HG03159 (cell line): ENCODE data around the gene METTL18.
A peak's percentile ranks its signal among the peaks of the same experiment; 100 is the strongest.
"Not testable (repeated sequence)": the region's sequence is repeated elsewhere in the genome, so short reads cannot be mapped to it uniquely, and the experiment has no call there.

Experiments used
- ATAC-seq: cut with Tn5 transposase; IDR thresholded peaks from one replicate; pipeline ENCODE4 v1.9.1; 2021; ENCODE audit warnings: mild to moderate bottlenecking, moderate library complexity; ENCODE audit not compliant: unreplicated experiment

Gene METTL18

DNA sequence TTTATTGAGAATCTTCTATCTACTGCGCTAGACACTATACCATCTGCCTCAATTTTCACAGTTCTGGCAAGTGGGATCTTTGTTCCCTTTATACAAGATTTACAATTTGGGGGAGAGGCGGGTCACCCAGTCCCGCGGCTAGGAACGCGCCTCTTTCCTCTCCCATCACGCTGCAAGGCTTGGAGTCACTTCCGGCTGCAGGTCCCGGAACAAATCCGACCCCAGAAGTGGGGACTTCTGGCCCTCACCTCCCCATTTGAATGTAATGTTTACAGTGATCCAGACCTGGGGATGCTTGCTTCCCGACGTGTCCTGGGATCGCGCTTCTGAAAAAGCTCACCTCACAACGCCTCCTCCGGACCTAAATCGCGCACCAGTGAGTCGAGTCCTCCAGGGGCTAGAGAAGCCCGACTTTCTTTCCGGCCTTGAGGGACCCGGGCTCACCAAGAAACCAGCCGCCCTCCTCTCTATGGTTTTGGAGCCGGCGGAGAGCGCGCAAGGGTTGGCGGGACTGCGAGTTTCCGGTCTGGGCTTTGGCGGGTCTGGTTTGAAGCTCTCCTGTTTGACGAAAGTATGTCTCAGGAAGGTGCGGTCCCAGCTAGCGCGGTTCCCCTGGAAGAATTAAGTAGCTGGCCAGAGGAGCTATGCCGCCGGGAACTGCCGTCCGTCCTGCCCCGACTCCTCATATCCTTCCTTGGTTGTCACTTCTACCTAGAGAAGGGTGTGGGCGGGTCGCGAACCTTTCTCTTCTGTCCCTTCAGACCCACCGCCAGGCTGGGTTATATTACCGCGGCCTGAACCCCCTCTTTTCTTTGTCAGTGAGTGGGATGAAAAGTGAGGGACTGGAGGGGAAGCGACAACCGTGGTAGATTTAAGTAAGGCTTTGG, at the start of gene METTL18:
Gene METTL18, minus strand, starts transcription at position 378 of the 887 bp plus-strand sequence. CDS start 1,212 bp downstream, outside the sequence.
- ATAC-seq = peak; percentile 94

DNA sequence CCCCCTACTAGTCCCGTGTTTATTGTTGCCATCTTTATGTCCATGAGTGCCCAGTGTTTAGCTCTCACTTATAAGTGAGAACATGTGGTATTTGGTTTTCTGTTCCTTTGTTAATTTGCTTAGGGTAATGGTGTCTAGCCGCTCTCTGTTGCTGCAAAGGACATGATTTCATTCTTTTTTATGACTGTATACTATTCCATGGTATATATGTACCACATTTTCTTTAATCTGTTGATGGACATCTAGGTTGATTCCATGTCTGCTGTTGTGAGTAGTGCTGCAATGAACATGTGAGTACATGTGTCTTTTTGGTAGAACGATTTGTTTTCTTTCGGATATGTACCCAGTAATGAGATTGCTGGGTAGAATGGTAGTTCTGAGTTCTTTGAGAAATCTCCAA, 44.2 kb upstream of the METTL18 start:
- ATAC-seq = no peak

DNA sequence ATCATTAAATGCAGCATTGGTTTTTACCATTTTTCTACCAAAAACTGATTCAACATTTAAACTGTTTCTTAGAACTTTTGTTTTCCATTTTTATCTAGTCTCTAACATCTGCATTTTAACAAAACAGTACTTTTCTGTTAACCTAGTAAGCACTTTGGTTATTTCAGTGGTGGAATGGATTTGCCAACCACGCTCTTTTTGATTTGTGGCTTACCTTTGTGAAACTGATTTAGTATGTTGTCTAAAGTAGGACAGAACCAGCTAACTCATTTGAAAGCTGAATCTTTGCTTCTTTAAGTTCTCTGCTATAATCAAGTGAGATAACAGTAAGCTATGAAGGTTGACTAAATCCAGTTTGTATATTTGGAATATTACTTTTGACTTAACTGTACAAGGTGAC, 41.5 kb upstream of the METTL18 start:
- no peak for ATAC-seq

DNA sequence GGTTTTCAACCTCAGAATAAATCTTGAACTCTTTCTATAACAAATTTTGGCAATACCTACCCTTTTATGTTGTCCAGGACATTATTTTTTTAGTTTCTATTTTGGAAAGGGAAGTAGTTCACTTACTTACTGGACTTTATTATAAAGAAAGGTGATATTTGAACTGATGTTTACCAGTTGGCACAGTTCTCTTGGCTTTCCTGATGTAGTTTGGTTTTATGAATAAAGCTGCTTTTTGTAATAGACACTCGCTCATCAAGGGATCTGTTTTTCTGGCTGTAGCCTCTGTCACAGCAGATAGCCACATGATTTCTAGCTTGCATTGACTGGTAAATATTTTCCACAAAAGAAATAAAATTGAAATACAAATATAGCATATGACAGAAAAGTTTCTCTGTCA, 40.9 kb upstream of the METTL18 start:
- ATAC-seq = no peak

DNA sequence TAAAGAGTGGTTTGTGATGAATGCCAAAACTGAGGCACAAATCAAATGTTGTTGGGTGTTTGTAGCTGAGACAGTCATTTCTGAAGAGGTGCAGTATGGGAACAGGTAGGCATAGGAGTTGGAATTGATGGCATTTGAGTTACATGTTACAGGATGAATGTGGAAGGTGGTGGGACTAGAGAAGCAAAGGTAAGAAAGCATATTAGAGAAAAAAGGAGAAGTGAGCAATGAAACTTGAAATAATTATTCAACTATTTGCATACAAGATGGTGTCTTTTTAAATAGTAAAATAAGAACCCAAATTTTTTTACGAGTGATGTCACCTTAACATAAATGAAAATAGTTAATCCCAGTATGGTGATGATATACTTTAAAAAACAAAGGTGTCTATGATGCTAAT, 40.2 kb upstream of the METTL18 start:
- no peak for ATAC-seq

DNA sequence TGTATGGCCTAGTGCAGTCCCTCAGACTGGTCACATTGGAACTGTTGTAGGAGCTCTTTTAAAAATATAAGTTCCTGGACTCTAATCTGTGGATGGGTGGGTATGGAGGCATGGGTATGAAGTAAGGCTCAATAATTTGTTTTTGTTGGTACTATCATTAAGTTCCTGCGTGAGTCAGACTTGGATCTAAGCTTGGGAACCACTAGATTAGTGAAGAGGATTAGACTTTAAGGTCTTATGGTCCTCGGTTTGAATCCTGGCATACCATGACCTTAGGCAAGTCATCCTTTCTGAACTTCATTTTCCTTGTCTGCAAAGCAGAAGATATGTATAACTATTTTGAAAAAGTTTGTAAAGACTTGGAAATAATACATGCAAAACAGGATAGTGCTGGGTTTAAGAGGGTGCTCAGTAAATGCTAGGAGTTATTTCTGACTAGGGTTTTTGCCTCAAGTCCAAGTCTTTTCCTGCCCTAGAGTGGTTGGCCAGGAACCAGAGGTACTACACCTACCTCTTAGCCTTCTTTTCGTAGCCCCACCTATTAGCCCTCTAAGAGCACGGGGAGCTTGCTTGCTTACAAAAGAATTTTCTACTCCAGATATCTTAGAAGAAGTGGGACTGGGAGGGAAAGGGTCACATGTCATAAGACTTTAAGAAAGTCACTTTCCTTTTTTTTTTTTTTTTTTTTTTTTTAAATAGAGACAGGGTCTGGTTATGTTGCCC, 38.6 kb upstream of the METTL18 start:
- ATAC-seq = no peak

DNA sequence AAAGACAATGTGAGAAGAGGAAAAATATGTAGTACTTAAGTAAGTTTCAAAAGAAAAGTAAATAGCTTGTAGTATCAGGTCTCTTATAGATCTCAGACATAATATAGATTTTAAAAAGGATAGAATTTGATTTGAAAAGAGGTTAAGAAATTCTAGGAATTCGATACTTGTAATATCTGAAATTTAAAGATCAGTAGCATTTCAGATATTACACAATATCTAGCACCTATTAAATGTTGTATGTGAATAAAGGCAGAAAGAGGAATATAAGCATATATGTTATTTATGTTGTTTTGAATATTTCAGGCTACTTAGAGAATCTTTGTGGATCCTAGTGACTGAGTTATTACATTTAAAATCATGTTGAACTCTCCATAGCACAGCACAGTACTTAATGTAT, 35.0 kb upstream of the METTL18 start:
- ATAC-seq = no peak

DNA sequence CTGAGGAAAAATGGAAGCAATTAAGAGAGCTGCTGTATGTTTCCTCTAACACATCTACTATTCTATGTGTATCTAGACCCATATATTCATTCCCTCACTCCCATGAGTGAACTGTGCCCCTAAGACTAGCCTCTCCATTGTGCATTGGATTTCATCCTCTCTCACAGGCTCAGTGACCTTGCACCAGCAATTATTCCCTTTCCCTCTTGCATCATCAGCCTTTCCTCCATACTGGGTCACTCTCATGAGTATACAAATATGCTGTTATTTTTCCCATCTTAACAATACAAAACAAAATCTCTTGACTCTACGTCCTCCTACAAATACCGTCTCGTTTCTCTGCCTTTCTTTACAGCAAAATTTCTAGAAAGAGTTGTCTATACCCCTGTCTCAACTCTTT, 29.4 kb upstream of the METTL18 start:
- ATAC-seq = no peak

DNA sequence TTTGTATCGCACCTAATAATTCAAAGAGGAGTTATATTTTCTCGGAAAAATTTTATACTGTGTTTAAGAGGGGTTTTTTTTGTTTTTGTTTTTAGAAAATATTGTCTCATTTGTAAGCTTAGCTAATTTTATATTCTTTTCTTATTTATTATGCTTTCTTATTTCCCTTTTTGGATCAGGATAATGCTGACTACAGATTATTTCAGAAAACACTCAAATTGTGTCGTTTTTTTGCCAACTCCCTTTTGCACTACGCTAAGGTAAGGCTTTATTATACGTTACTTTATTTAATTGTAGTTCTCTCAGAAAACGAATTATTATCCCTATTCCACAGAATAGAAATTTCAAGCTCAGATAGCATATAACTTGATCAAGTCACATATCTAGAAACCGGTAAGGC, 26.8 kb upstream of the METTL18 start:
- no peak for ATAC-seq

DNA sequence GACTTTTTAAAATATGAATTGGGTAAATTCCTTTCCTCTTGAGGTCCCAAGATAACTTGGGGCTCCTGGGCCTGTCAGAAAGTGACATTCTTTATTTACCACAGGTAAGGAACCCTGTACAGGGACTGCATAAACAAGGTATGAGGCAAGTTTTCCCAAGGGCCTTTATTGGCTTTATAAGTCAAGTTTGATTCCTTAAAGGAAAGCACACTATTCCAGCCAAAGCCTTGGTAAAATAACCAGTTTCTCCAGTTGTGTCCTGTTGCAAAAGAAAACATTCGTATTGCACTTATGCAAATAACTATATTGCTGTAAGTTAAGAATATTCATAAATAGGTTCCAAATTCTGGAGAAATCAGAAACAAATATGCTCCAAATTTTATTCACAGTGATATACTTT, 21.9 kb upstream of the METTL18 start:
- ATAC-seq = no peak

DNA sequence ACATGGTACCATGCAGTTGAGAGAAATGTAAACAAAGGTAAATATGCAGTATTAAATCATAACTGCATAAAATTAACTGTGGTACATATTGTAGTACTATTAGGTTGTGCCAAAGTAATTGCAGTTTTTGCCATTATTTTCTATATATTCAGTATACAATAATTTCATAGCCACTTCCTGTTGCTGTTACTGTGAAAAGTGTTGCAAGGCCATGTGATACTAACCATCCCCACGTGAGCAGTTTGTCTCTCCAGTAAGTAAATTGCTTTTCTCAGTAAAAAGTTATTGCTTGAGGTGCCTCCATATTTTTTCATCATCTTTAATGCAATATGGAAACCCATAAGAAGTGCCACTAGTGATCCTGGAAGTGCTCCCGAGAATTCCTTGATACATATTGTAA, 19.6 kb upstream of the METTL18 start:
- ATAC-seq = no peak

DNA sequence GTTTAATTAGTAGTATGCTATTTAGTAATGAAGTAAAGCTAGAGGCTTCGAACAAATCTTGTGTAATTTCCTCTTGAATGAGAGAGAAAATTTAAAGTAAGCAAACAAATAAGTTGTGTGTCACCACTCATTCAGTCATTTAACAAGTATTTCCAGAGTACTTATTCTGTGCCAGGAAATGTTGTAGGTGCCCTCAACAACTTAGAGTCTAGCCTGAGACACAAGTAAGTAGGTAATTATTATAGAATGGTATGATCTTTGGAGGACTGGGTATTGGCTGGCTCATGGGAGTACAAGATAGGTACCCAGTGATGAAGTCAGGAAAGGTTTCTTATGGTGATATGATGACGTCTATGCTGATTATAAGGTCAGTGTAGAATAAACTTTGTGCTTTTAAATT, 17.4 kb upstream of the METTL18 start:
- ATAC-seq = no peak

DNA sequence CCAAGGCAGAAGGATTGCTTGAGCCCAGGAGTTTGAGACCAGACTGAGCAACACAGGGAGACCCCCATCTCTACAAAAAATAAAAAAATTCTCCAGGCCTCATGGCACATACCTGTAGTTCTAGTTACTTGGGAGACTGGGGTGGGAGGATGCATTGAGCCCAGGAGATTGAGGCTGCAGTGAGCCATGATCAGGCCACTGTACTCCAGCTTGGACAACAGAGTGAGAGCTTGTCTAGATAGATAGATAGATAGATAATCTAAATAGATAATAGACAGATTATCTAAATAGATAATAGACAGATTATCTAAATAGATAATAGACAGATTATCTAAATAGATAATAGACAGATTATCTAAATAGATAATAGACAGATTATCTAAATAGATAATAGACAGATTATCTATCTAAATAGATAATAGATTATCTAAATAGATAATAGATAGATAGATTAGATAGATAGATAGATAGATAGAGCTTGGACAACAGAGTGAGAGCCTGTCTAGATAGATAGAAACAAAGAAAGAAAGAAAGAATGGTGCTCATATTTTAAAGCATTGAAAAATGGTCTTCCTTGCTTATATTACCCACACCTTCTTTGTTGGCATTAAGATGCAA, 16.8 kb upstream of the METTL18 start:
- not testable (repeated sequence) for ATAC-seq

DNA sequence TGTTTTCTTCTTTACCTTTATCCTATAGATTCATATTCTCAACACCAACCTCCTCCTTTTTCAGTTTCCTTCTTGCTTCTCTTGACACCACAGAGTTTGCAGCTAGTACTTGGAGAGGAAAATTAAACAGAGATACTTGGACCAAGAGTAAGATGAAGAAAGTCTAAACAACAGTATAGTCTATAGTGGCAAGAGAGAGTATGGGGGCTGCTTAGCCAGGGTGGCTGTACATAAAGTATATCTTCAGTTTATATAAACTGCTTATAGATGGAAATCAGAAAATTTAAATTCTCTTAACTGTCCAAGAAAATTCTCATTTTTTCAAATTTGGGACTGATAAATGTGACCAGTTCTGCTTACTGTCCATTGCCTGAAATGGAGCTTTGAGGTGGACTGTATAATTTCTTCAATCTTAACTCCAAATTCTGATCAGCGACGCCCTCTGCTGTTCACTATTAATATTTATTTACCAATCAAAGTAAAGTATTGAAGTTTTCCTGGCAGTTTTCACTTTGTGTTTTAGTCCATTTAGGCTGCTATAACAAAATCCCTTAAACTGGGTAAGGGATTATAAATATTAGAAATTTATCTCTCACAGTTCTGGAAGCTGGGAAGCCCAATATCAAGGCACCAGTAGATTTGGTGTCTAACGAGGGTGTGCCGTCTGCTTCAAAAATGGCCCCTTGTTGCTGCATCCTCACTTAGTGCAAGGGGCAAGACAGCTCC, 14.8 kb upstream of the METTL18 start:
- ATAC-seq = no peak

DNA sequence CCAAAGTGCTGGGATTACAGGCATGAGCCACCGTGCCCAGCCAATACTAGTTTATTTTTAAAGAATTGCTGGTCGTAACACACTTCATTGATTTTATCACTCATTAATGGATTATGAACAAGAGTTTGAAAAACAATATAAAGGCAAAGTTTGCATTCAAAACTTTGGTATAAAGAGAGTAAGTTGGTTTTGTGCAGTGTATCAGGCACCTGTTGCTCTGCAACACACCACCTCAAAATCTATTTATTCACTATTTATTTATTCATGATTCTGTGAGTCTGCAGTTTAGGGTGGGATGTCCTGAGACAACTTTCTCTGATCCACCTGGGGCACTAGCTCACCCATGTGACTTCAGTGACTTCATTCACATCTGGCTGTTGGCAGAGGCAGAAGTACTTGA, 10.2 kb upstream of the METTL18 start:
- no peak for ATAC-seq

DNA sequence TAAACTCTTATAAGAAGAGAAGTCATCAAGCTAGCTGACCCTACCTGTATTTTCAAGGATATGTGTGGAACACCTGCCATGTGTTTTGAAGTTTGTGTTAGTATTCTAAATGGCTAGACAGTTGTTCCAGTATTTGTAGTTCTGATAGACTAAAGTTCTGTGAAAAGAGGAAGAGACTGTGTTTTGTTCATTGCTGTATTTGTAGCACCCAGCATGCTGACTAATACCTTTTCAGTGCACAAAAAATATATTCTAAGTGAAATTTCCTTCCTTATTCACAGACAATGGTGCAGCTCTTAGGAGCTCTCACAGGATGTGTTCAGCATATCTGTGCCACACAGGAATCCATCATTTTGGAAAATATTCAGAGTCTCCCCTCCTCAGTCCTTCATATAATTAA, 8.2 kb upstream of the METTL18 start:
- ATAC-seq = no peak

DNA sequence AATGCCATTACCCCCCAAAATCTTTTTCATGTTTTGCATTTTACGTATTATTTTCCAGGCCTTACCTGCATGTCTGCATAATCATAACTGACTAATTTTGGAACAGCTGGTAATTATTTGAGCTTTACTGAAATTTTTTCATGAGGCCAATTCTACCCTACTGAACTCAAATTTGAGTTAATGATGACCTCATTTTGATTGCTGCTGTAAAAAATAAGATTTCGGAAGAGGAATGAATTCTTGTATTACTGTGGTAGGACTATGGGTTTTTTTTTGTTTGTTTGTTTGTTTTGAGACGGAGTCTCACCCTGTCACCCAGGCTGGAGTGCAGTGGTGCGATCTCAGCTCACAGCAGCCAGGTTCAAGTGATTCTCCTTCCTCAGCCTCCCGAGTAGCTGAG, 2.6 kb upstream of the METTL18 start:
- no peak for ATAC-seq

DNA sequence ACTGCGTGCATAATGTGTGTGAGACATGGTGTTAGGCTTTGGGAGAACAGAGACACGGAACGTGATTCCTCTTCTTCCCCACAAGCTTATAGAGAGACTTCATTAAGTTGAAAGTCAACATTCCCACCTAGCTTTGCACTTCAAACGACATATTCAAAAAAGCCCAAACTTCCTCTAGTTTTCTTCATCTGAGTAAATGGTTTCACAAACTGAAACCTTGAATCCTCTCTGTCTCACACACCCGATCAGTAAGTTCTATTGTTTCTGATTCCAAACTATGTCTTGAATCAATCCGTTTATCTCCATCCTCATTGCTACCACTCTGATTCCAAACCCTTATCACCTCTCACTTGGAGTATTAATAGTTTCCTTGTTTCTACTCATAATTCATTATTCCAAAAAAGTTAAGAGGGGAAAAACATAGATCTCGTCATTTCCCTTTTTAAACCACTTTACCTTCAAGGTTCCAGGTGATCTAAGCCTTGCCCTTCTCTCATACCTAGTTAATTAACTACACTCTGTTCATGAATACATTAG, 1.6 kb upstream of the METTL18 start:
- ATAC-seq = no peak

DNA sequence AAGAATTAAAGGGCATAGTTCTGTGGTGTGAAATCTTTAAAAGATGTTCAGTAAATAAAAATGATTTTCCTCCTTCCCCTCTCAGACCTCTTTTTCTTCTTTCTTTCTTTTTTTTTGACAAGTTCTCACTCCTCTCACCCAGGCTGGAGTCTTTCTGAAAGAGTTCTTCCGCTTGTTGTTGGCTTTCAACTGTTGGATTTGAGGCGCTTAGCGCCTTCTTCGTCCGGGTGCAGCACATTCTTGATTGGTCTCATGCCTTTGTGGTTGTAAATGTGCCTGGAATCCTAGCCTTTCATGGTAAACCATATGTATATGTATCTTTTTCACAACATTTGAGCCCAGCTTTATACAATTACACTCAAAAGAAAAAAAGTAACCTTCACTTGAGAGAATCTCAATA, 980 bp upstream of the METTL18 start:
- ATAC-seq = no peak

DNA sequence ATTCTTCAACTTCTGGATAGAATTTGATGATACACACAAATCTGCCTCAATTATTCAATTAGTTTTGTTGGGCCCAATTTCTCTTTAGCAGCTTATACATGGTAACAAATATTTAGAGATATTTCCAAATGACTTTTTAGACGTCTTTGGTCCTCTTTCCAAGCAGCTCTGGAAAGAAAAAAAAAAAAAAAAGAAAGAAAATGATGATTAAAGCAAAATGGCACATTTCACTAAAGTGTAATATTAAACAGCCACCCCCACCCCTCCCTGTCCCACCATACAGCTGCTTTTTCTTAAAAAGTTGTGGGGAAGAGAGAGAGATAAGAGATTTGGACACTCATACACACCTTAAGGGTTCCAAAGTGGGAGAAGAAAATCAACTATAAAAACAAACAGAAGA, 977 bp downstream of the METTL18 start:
- no peak for ATAC-seq

DNA sequence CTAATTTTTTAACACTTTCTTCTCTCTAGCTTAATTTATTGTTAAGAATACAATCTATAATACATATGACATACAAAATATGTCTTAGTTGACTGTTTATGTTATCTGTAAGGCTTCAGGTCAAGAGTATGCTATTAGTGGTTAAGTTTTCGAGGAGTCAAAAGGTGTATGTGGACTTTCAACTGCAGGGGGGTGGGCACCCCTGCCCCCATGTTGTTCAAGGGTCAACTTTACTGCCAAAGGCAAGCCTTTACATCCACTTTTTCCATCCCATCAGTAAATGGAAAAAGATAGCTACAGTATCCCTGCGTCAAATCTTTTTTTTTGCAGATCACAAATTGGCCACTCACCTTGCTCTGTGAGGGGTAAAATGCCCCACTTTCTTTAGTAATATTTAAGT, 6.3 kb downstream of the METTL18 start:
- no peak for ATAC-seq
